HG03469 (cell line): ENCODE data around the gene GTF3C5.
"Not testable (repeated sequence)": the region's sequence is repeated elsewhere in the genome, so short reads cannot be mapped to it uniquely, and the experiment has no call there.

ENCODE experiments used
- ATAC-seq: cut with Tn5 transposase; IDR thresholded peaks from one replicate; pipeline ENCODE4 v1.9.1; 2021; ENCODE audit warnings: mild to moderate bottlenecking, moderate library complexity, moderate number of reproducible peaks; ENCODE audit not compliant: unreplicated experiment

GTF3C5 gene

DNA sequence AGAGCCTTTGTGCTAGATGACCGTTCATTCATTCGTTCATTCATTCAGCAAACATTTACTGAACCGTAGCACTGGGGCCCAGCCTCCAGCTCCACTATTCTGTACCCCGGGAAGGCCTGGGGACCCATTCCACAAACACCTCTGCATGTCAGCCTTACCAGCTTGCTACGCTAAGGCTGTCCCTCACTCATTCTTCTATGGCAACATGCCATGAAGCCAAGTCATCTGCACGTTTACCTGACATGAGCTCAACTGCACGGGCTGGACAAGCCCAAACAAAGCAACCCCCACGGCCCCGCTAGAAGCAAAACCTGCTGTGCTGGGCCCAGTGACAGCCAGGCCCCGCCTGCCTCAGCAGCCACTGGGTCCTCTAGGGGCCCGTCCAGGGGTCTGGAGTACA lies 37.0 kb downstream of the GTF3C5 start:
- ATAC-seq: no peak

GRCh38 chr9:133068431-133068830 lies 37.6 kb downstream of the GTF3C5 start:
- not testable (repeated sequence) for ATAC-seq

DNA sequence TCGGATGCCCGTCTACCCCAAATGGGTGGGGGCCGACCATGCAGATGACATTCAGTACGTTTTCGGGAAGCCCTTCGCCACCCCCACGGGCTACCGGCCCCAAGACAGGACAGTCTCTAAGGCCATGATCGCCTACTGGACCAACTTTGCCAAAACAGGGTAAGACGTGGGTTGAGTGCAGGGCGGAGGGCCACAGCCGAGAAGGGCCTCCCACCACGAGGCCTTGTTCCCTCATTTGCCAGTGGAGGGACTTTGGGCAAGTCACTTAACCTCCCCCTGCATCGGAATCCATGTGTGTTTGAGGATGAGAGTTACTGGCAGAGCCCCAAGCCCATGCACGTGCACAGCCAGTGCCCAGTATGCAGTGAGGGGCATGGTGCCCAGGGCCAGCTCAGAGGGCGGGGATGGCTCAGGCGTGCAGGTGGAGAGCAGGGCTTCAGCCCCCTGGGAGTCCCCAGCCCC lies 39.7 kb downstream of the GTF3C5 start:
- ATAC-seq: not testable (repeated sequence)

DNA sequence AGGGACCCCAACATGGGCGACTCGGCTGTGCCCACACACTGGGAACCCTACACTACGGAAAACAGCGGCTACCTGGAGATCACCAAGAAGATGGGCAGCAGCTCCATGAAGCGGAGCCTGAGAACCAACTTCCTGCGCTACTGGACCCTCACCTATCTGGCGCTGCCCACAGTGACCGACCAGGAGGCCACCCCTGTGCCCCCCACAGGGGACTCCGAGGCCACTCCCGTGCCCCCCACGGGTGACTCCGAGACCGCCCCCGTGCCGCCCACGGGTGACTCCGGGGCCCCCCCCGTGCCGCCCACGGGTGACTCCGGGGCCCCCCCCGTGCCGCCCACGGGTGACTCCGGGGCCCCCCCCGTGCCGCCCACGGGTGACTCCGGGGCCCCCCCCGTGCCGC lies 40.2 kb downstream of the GTF3C5 start:
- not testable (repeated sequence) for ATAC-seq

DNA sequence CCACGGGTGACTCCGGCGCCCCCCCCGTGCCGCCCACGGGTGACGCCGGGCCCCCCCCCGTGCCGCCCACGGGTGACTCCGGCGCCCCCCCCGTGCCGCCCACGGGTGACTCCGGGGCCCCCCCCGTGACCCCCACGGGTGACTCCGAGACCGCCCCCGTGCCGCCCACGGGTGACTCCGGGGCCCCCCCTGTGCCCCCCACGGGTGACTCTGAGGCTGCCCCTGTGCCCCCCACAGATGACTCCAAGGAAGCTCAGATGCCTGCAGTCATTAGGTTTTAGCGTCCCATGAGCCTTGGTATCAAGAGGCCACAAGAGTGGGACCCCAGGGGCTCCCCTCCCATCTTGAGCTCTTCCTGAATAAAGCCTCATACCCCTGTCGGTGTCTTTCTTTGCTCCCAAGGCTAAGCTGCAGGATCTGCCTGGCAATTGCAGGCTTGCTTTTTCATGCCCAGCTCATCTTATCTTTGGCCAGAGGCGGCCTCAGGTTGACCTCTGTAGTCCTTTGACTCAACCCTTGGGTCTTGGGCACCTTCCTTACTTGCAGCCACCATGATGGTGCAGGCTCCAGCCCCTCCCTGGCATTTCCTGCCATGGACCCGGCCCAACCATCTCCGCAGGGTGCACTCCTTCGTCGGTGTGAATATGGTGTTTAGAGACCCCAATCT lies 40.8 kb downstream of the GTF3C5 start:
- ATAC-seq: no peak

DNA sequence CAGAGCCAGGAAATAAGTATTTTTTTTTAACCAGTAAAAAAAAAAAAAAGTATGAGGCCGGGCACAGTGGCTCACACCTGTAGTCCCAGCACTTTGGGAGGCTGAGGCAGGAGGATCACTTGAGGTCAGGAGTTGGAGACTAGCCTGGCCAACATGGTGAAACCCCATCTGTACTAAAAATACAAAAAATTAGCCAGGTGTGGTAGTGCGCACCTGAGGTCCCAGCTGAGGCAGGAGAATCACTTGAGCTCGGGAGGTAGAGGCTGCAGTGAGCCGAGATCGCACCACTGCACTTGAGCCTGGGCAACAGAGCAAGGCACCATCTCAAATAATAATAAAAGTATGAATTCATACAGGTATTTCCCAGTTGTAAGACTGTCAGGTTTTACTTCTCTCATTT lies 41.4 kb downstream of the GTF3C5 start:
- not testable (repeated sequence) for ATAC-seq

DNA sequence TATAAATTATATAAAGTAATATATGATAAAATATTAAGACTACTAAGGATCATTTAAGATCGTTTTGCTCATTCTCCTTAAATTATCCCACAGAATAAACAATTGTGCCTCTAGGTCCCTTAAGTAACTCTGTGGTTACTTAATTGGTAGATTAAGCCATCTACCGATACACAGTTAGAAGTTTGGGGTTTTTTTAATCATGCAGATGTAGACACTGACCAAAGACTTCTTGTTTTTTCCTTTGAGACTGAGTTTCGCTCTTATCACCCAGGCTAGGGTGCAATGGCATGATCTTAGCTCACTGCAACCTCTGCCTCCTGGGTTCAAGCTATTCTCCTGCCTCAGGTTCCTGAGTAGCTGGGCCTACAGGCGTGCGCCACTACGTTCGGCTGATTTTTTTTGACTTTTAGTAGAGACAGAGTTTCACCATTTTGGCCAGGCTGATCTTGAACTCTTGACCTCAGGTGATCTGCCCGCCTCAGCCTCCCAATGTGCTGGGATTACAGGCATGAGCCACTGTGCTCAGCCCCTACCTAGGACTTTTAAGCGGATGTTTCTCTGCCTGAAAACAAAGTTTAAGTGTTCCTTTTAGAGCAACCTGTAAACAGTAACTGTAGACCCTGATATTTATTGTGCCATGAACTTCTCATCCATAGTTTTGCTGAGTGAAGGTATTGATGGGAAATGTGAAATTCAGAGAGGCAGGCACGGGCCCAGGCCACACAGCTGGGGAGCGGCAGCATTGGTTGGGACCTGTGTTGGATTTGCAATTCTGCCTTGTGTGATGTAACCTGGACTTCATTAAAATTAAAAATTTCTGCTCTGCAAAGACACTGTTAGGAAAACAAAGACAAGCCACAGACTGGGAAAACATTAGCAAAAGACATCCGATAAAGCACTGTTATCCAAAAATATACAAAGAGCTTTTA lies 42.6 kb downstream of the GTF3C5 start:
- no peak for ATAC-seq

DNA sequence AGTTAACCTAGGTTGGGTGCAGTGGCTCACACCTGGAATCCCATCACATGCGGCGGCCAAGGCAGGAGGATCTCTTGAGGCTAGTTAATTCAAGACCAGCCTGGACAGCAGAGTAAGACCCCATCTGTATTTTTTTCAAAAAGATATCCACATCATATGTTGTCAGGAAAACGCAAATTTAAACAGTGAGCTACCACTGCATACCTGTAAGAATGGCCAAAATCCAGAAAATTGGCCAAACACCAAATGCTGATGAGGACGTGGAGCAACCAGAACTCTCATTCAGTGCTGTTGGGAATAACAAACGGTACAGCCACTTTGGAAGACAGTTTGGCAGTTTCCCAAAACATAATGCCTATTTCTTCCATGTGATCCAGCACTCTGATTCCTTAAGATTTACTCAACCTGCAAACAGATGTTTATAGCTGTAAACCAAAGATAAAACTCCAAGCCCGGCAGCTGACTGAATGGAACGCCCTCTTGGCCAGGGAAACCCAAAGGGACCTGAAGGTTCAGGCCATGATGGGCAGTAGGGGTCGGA lies 43.4 kb downstream of the GTF3C5 start:
- no peak for ATAC-seq

DNA sequence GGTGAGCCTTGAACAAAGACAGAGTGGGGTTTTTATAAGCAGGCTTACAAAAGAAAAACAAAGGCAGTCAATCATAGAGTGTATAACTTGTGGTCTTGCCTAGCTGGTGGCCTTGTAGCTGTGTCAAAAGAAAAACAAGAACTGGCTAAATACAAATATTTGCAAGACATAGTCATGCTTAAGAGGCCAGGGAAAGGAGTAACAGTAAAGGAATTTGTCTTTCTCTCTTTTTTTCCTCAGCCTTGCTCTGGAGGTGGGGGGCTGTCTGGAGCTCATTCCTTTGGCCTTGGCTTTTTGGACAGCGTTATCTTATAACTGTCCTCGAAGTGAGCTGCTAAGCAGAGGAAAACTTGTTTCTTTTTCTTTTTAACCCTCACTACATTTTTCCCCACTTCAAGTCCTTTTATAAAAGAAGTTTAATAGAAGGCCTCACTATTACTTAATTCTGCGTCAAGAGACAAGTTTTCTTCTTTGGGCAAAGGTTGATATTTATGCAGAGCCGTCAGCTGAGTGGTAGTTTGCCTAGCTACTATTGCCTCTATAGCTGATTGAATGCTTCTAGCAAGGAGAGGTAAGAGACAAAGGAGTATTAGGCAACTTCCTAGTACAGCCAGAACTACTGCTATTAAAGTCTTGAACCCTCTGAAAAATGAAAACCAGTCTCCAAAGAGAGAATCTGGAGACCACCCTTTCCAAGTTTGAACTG lies 45.3 kb downstream of the GTF3C5 start:
- no peak for ATAC-seq

DNA sequence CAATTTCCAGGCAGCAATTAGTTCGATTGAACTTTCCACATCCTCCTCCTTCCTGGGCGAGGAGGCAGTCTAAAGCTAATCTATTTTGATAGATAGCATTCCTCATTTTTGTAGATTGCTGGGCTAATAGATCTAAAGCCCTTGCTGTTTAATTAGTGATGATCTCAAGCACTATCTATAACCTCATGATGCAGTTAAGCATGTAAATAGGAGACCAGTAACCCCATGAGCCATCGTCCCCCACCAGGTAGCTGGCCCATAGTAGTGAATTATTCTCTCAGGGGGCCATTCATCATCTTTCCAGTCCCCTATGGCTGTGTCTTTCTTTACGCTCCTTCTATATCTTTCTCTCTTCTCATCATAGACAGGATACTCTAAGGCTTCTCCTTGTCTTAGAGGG lies 45.9 kb downstream of the GTF3C5 start:
- ATAC-seq: no peak

- no peak for ATAC-seq
These were observed 47.7 kb downstream of the GTF3C5 start for GRCh38 chr9:133078486-133078885.

GRCh38 chr9:133080161-133080560 lies 49.4 kb downstream of the GTF3C5 start:
- no peak for ATAC-seq

DNA sequence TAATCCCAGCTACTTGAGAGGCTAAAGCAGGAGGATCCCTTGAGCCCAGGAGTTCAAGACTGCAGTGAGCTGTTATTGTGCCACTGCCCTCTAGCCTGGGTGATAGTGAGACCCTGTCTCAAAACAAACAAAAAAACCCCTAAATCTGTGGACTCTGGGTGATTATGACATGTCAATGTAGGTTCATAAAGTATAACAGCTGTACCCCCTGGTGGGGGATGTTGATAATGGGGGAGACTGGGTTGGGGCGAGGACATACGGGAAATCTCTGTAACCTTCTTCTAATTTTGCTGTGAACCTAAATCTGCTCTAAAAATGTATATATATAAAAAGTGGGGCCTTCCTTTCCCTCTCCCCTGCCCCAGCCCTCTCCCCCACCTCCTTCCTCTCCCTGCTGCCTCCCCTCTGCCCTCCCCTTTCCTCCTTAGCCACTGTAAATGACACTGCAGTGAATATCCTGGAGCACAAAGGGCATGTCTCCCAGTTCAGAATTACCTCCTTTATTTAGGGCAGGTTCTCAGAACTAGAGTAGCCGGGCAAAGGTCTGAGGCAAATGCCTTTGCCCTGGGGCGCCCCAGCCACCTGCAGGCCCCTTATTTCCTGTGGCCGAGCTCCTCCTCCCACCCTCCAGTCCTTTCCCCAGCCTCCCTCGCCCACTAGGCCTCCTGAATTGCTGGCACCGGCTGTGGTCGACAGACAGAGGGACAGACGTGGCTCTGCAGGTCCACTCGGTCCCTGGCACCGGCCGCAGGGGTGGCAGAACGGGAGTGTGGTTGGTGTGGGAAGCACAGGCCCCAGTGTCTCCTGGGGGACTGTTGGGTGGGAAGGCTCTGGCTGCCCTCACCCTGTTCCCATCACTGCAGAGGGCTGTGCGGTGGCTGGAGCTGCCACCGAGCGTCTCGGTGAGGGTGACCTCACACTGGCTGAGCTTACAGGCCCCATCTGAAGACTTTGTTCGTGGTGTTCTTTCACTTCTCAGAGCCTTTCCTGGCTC lies 50.3 kb downstream of the GTF3C5 start:
- ATAC-seq: not testable (repeated sequence)

DNA sequence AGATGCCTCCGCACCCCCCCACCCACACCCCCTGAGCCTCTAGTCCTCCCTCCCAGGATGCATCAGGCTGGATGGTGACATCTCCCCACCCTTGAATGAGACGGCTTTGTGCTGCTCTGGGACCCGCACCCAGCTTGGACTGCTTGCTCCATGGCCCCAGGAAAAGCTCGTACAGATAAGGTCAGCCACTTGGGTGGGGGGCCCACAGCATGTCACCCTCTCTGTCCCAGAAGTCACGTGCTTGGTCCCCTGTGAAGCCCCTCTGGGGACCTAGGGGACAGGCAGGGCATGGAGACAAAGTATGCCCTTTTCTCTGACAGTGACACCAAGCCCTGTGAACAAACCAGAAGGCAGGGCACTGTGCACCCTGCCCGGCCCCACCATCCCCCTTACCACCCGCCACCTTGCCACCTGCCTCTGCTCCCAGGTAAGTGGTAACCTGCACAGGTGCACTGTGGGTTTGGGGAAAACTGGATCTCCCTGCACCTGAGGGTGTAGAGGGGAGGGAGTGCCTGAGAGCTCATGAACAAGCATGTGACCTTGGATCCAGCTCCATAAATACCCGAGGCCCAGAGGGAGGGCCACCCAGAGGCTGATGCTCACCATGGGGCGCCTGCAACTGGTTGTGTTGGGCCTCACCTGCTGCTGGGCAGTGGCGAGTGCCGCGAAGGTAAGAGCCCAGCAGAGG lies 51.3 kb downstream of the GTF3C5 start:
- ATAC-seq: not testable (repeated sequence)

GRCh38 chr9:133083688-133084087 lies 52.9 kb downstream of the GTF3C5 start:
- ATAC-seq: not testable (repeated sequence)

DNA sequence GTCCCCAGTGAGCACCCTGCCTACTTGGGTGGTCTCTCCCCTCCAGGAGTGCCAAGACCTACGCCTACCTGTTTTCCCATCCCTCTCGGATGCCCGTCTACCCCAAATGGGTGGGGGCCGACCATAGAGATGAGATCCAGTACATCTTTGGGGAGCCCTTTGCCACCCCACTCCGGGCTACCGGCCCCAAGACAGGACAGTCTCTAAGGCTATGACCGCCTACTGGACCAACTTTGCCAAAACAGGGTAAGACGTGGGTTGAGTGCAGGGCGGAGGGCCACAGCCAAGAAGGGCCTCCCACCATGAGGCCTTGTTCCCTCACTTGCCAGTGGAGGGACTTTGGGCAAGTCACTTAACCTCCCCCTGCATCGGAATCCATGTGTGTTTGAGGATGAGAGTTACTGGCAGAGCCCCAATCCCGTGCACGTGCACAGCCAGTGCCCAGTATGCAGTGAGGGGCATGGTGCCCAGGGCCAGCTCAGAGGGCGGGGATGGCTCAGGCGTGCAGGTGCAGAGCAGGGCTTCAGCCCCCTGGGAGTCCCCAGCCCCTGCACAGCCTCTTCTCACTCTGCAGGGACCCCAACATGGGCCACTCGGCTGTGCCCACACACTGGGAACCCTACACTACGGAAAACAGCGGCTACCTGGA lies 55.5 kb downstream of the GTF3C5 start:
- ATAC-seq: not testable (repeated sequence)

DNA sequence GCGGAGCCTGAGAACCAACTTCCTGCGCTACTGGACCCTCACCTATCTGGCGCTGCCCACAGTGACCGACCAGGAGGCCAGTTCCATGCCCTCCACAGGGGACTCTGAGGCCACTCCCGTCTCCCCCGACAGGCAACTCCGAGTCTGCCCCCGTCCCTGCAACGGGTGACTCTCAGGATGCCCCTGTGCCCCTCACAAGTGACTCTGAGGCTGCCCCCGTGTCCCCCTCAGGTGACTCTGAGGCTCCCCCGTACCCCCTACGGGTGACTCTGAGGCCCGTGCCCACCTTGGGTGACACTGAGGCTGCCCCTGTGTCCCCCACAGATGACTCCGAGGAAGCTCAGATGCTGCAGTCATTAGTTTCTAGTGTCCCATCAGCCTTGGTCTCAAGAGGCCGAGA lies 56.1 kb downstream of the GTF3C5 start:
- no peak for ATAC-seq

- ATAC-seq: no peak
These were observed 56.8 kb downstream of the GTF3C5 start for GRCh38 chr9:133087429-133088145.
